K562 (cell line): ENCODE results near the gene PI4KA. TPM values are rescaled to one million over a fixed set of nuclear protein-coding genes. Genes with fewer than 3 reads are reported as not detected.

Experiments used
- BACH1 ChIP-seq: fragments of 200-800 bp; sonication (Bioruptor generic); IDR thresholded peaks from 2 replicates; pipeline ENCODE4 v1.6.1; 2016; ENCODE audit warnings: missing genetic modification characterization, missing compliant biosample characterization
- CC2D1A ChIP-seq: fragments of 450-650 bp; IDR thresholded peaks from 2 replicates; pipeline ENCODE4 v1.6.1; 2017; ENCODE audit warnings: mild to moderate bottlenecking
- EP300 ChIP-seq: IDR thresholded peaks from 2 replicates; pipeline ENCODE4 v1.6.1; 2012; ENCODE audit warnings: low read length, improper control_type of control experiment
- FOSL1 ChIP-seq: fragments of 200-800 bp; sonication (Bioruptor generic); conservative IDR thresholded peaks from 2 replicates; pipeline ENCODE4 v1.6.1; 2016; ENCODE audit warnings: missing genetic modification characterization, missing compliant biosample characterization
- FOXA3 ChIP-seq, 2 experiments: fragments of 450-650 bp in 1 of 2; sonication (generic) in 1 of 2; formaldehyde crosslinking; IDR thresholded peaks in 1 of 2; conservative IDR thresholded peaks in 1 of 2; 2 replicates each; pipeline versions ENCODE4 v1.4.0 to v1.8.0; 2020 to 2022; ENCODE audit warnings: mild to moderate bottlenecking in 2 of 2, missing genetic modification reagents in 1 of 2
- FOXM1 ChIP-seq, 2 experiments: fragments of 450-650 bp in 1 of 2; sonication (generic) in 1 of 2; formaldehyde crosslinking in 1 of 2; IDR thresholded peaks; 2 replicates each; pipeline versions ENCODE4 v1.6.1 to v1.9.0; 2017 to 2022; ENCODE audit warnings: low read depth in 2 of 2, mild to moderate bottlenecking in 2 of 2, missing genetic modification reagents in 1 of 2, moderate library complexity in 1 of 2
- HLTF ChIP-seq: fragments of 450-650 bp; IDR thresholded peaks from 2 replicates; pipeline ENCODE4 v1.6.1; 2016
- HMG20B ChIP-seq: fragments of 250-450 bp; sonication (Bioruptor Pico); IDR thresholded peaks from 2 replicates; pipeline ENCODE4 v1.5.0; 2021; ENCODE audit warnings: mild to moderate bottlenecking
- JUN ChIP-seq, 2 experiments: sonication (generic) in 1 of 2; formaldehyde crosslinking in 1 of 2; IDR thresholded peaks; 2 replicates each; pipeline versions ENCODE4 v1.6.1 to v1.8.0; 2012 to 2022; ENCODE audit warnings: borderline replicate concordance in 2 of 2, mild to moderate bottlenecking in 2 of 2, improper control_type of control experiment in 1 of 2, low read depth in 1 of 2, low read length in 1 of 2, missing genetic modification reagents in 1 of 2
- KLF13 ChIP-seq: fragments of 450-650 bp; IDR thresholded peaks from 2 replicates; pipeline ENCODE4 v1.6.1; 2016; ENCODE audit warnings: missing genetic modification characterization, low read depth, mild to moderate bottlenecking, missing compliant biosample characterization, moderate library complexity, borderline replicate concordance
- MAFG ChIP-seq: fragments of 450-650 bp; conservative IDR thresholded peaks from 2 replicates; pipeline ENCODE4 v1.6.1; 2016; ENCODE audit warnings: missing genetic modification characterization, missing compliant biosample characterization
- NEUROD1 ChIP-seq: fragments of 150-350 bp; IDR thresholded peaks from 2 replicates; pipeline ENCODE4 v1.6.1; 2014; ENCODE audit warnings: borderline replicate concordance, low read length, low read depth; ENCODE audit not compliant: partially characterized antibody
- NR4A1 ChIP-seq, 2 experiments: fragments of 250-450 bp in 1 of 2; fragments of 450-650 bp in 1 of 2; sonication (Bioruptor Pico) in 1 of 2; IDR thresholded peaks; 2 replicates each; pipeline versions ENCODE4 v1.4.0 to v1.6.1; 2016 to 2020; ENCODE audit warnings: mild to moderate bottlenecking in 2 of 2, missing compliant biosample characterization in 1 of 2, missing genetic modification characterization in 1 of 2, moderate library complexity in 1 of 2
- PCBP1 ChIP-seq: fragments of 200-400 bp; formaldehyde crosslinking; IDR thresholded peaks from 2 replicates; pipeline ENCODE4 v1.6.1; 2018; ENCODE audit warnings: mild to moderate bottlenecking, low read depth, low read length; ENCODE audit not compliant: poor library complexity, severe bottlenecking
- PHB ChIP-seq: fragments of 250-450 bp; sonication (Bioruptor Pico); IDR thresholded peaks from 2 replicates; pipeline ENCODE4 v1.5.0; 2021
- RFX7 ChIP-seq: fragments of 250-450 bp; sonication (Bioruptor Pico); IDR thresholded peaks from 2 replicates; pipeline ENCODE4 v1.5.1; 2021; ENCODE audit warnings: mild to moderate bottlenecking
- SMAD1 ChIP-seq: fragments of 150-350 bp; IDR thresholded peaks from 2 replicates; pipeline ENCODE4 v1.6.1; 2014; ENCODE audit warnings: low read length, low read depth; ENCODE audit not compliant: partially characterized antibody
- SMAD4 ChIP-seq: fragments of 250-450 bp; sonication (Bioruptor Pico); conservative IDR thresholded peaks from 2 replicates; pipeline ENCODE4 v1.8.0; 2021; ENCODE audit warnings: inconsistent platforms, mild to moderate bottlenecking, moderate library complexity
- SMARCB1 ChIP-seq: IDR thresholded peaks from 2 replicates; pipeline ENCODE4 v1.6.1; 2011; ENCODE audit warnings: improper control_type of control experiment, low read depth; ENCODE audit not compliant: insufficient read length
- STAT5B ChIP-seq: fragments of 250-450 bp; sonication (Bioruptor Pico); IDR thresholded peaks from 2 replicates; pipeline ENCODE4 v1.8.0; 2021; ENCODE audit warnings: mild to moderate bottlenecking, inconsistent platforms
- TFAP4 ChIP-seq: sonication (generic); formaldehyde crosslinking; IDR thresholded peaks from 2 replicates; pipeline ENCODE4 v1.8.0; 2022; ENCODE audit warnings: missing genetic modification reagents, mild to moderate bottlenecking, moderate library complexity, borderline replicate concordance
- TRIM24 ChIP-seq, 2 experiments: fragments of 450-650 bp; IDR thresholded peaks; 2 replicates each; pipeline ENCODE4 v1.6.1; 2016
- ZKSCAN1 ChIP-seq: fragments of 150-350 bp; IDR thresholded peaks from 2 replicates; pipeline ENCODE4 v1.6.1; 2016; ENCODE audit warnings: low read depth, low read length
- ZNF124 ChIP-seq: sonication (generic); formaldehyde crosslinking; IDR thresholded peaks from 2 replicates; pipeline ENCODE4 v1.8.1; 2022; ENCODE audit warnings: missing genetic modification reagents
- ZNF3 ChIP-seq: fragments of 250-450 bp; sonication (Bioruptor Pico); IDR thresholded peaks from 2 replicates; pipeline ENCODE4 v1.5.0; 2021; ENCODE audit warnings: mild to moderate bottlenecking, moderate library complexity
- ZNF551 ChIP-seq: fragments of 250-450 bp; sonication (Bioruptor Pico); IDR thresholded peaks from 2 replicates; pipeline ENCODE4 v1.5.0; 2021; ENCODE audit warnings: mild to moderate bottlenecking, moderate library complexity
- ZNF778 ChIP-seq: fragments of 450-650 bp; formaldehyde crosslinking; IDR thresholded peaks from 2 replicates; pipeline ENCODE4 v1.4.0; 2020; ENCODE audit warnings: mild to moderate bottlenecking, moderate library complexity
- polyA plus RNA-seq, 8 experiments: library from polyadenylated mRNA; depleted of rRNA in 4 of 8; stranded (reverse) in 5 of 8; unstranded in 3 of 8; fragments of >200 nt; fragmentation: Nextera tagmentation in 2 of 8; fragmentation: Illumina TruSeq in 1 of 8; extraction: Ambion mirVana in 2 of 8; extraction: Trizol in 1 of 8; gene quantifications; 2 replicates each; pipeline versions ENCODE4 v1.2.1 to v1.2.3, GENCODE V29; 2011 to 2014; ENCODE audit warnings: inconsistent platforms in 1 of 8, missing spikeins in 1 of 8
- total RNA-seq, 7 experiments: library from RNA; depleted of rRNA in 6 of 7; stranded (reverse); fragments of >200 nt in 6 of 7; fragmentation: Illumina TruSeq in 2 of 7; extraction: Trizol in 2 of 7; gene quantifications; 2 replicates each; pipeline versions ENCODE4 v1.2.1 to v1.2.3, GENCODE V29; 2011 to 2021; ENCODE audit warnings: low replicate concordance in 1 of 7
- TF ChIP-seq, protein P1 (sequence below): sonication (generic); formaldehyde crosslinking; IDR thresholded peaks from 2 replicates; pipeline ENCODE4 v1.5.0; 2020; ENCODE audit warnings: missing genetic modification reagents
- TF ChIP-seq, protein P2 (sequence below): fragments of 250-450 bp; sonication (Bioruptor Pico); IDR thresholded peaks from 2 replicates; pipeline ENCODE4 v1.8.0; 2022; ENCODE audit warnings: moderate library complexity, mild to moderate bottlenecking, inconsistent platforms

Gene PI4KA
- total and polyA plus RNA-seq, 9 of the 15 experiments (the other 6 are each of a cell fraction or from before 2014, with no cell fraction given) = 7.3 to 187 (median 84.7) TPM

GRCh38 chr22:20807315-20807752, 51.3 kb downstream of the PI4KA start (continued):
- TF ChIP-seq ZNF778 (CRISPR knock-in tag) = no peak
- TF ChIP-seq SMARCB1 = no peak
- TF ChIP-seq, protein P1, sequence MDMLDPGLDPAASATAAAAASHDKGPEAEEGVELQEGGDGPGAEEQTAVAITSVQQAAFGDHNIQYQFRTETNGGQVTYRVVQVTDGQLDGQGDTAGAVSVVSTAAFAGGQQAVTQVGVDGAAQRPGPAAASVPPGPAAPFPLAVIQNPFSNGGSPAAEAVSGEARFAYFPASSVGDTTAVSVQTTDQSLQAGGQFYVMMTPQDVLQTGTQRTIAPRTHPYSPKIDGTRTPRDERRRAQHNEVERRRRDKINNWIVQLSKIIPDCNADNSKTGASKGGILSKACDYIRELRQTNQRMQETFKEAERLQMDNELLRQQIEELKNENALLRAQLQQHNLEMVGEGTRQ (CRISPR knock-in tag) = no peak
- TF ChIP-seq PHB = 0 out of 2 replicates have a peak, but pooled peaks have one; percentile 6
- TF ChIP-seq TFAP4 (CRISPR knock-in tag) = 0 out of 2 replicates have a peak, but pooled peaks have one; percentile 21
- 0 out of 4 replicates have a peak, but pooled peaks of 1 of the 2 experiments have one; percentile 30 for TF ChIP-seq TRIM24 (IDR thresholded peaks at IDR 0.05)
- TF ChIP-seq ZKSCAN1 = no peak
- TF ChIP-seq SMAD1 = no peak
- TF ChIP-seq ZNF551 = no peak
- TF ChIP-seq MAFG (tag) = peak; percentile 99
- no peak for TF ChIP-seq PCBP1
- peak; percentile 97 for TF ChIP-seq BACH1 (tag)
- no peak for TF ChIP-seq STAT5B (CRISPR knock-in tag)
- TF ChIP-seq, protein P2, sequence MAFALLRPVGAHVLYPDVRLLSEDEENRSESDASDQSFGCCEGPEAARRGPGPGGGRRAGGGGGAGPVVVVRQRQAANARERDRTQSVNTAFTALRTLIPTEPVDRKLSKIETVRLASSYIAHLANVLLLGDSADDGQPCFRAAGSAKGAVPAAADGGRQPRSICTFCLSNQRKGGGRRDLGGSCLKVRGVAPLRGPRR (CRISPR knock-in tag) = no peak
- TF ChIP-seq KLF13 (tag) = 0 out of 2 replicates have a peak, but pooled peaks have one; percentile 27
- no peak for TF ChIP-seq ZNF124 (CRISPR knock-in tag)
- TF ChIP-seq CC2D1A = no peak
- no peak for TF ChIP-seq HMG20B (CRISPR knock-in tag)
- TF ChIP-seq FOXM1 (IDR thresholded peaks at IDR 0.05; ENCODE audit: low read depth) = no peak
- no peak for TF ChIP-seq FOXM1 (CRISPR knock-in tag; IDR thresholded peaks at IDR 0.05; ENCODE audit: low read depth)
- peak; percentile 37 for TF ChIP-seq NEUROD1
- TF ChIP-seq RFX7 (CRISPR knock-in tag) = no peak
- peak; percentile 83 for TF ChIP-seq JUN (IDR thresholded peaks at IDR 0.05; ENCODE audit: borderline replicate concordance, low read depth, low read length)
- TF ChIP-seq JUN (CRISPR knock-in tag; IDR thresholded peaks at IDR 0.05; ENCODE audit: borderline replicate concordance) = no peak
- no peak for TF ChIP-seq ZNF3
- TF ChIP-seq EP300 = peak; percentile 33; the same call in 1 of the 2 replicates
- TF ChIP-seq FOXA3 (CRISPR knock-in tag; conservative IDR thresholded peaks at IDR 0.05 in 1 of 2, IDR thresholded peaks at IDR 0.05 in 1 of 2) = no peak
- TF ChIP-seq NR4A1 (CRISPR knock-in tag; IDR thresholded peaks at IDR 0.05) = no peak
- TF ChIP-seq NR4A1 (tag; IDR thresholded peaks at IDR 0.05) = 0 out of 2 replicates have a peak, but pooled peaks have one; percentile 56
- no peak for TF ChIP-seq SMAD4 (CRISPR knock-in tag)
- no peak for TF ChIP-seq HLTF
- TF ChIP-seq FOSL1 (tag) = peak; percentile 96
